Stimulated activated CD4-positive, alpha-beta T cell treated with anti-CD3 and anti-CD28 coated beads, Interleukin-2, amount 100 ng/mL, for 48 hours (primary cell): ENCODE results near the gene IL17RE.
"Not testable (repeated sequence)": the region's sequence is repeated elsewhere in the genome, so short reads cannot be mapped to it uniquely, and the experiment has no call there.

Experiments used
- DNase-seq, 2 donors: peaks; one replicate each; pipeline ENCODE4 v3.0.0-alpha.2; 2020

Gene IL17RE

DNA sequence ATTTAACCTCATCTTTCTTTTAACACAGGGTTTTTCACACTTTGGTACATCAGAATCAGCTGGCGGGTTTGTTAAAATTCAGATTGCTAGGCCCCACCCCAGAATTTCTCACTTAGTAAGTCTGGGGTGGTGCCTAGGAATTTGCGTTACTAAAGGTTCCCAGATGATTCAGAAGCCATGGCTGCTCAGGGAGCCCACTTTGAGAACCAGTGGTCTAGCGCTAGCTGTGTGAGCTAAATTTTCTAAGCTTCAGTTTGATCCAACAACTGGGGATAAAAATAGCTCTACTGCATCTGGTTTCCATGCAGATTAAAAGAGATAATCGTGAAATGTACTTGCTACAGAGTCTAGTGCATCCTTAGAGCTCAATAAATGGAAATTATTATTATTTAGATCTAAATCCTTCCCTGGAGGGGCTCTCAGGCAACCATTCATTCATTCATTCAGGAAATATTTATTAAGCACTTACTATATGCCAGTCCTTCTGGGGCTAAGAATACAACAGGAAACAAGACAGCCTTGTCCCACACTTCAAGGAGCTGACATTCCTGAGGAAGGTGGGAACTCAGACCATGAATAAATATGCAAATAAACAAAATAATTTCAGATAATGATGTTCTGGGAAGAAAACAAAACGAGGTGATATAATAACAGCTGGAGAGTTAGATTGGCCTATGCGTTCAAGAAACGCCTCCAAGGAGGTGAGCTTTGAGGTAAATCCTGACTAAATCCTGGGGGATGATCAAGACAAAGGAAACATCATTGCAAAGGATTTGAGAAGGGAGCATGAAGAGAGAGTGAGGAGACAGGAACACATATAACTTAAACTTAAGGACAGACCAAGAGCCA, 18.7 kb upstream of the IL17RE start:
- no peak for DNase-seq

DNA sequence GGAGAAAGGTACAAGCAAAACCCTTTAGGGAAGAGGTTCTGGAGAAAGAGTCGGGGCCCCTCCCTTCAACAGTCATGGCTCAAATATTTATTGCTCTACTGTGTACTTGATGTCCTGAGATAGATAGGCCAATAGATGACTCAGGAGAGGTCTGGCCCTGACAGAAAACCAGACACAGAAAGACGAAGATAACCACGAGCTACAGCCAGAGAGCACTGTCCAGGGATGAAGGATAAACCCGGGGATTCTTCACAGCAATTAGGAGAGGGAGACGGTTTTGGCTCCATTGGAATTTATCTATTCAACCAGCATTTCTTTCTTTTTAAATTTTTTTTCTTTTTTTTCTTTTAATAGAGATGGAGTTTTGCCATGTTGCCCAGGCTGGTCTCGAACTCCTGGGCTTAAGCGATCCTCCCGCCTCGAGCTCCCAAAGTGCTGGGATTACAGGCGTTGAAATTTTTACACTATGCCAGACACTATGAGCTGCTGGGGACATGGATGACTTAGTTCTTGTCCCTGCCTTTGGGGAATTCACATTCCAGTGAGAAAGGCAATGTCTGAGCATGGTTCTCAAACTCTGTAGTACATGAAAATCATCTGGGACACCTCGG, 18.0 kb upstream of the IL17RE start:
- DNase-seq, result no peak

DNA sequence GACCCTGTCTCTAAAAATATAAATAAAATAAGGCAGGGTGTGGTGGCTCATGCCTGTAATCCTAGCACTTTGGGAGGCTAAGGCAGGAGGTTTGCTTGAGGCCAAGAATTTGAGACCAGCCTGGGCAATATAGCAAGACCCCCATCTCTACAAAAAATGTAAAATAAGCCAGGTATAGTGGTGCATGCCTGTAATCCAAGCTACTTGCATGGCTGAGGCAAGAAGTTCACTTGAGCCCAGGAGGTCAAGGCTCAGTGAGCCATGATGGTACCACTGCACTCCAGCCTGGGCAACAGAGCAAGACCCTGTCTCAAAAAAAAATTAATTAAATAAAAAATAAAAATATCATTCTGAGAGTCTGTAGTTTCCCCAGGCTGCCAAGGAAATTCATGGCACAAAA, 16.3 kb upstream of the IL17RE start:
- DNase-seq, result no peak

DNA sequence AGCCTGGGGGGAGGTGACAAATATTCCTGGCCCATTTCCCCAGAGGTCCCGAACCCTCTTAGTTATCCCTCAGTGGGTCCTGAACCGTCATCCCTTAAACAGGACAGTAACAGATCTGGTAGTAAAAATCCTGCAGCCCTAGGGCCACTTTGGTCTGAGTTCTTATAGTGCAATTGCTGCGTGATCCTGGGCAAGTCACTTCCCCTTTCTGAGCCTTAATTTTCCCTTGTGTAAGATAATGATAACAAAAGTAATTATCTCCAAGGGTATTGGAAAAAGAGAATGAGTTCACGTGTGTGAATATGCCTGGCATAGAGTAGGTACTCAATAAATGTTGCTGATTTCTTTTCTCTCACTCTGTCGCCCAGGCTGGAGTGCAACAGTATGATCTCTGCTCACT, 15.2 kb upstream of the IL17RE start:
- DNase-seq, result no peak

DNA sequence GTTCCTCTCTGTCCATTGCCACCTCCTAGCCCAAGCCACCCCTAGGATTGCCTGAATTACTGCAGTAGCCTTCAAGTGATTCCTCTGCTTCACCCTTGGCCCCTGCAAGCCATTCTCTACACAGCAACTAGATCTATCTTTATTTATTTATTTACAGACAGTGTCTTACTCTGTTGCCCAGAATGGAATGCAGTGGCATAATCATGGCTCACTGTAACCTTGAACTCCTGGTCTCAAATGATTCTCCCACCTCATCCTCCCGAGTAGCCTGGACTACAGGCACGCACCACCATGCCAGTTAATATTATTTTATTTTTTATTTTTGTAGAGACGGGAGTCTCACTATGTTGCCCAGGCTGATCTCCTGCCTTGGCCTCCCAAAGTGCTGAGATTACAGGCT, 14.1 kb upstream of the IL17RE start:
- DNase-seq, result no peak

DNA sequence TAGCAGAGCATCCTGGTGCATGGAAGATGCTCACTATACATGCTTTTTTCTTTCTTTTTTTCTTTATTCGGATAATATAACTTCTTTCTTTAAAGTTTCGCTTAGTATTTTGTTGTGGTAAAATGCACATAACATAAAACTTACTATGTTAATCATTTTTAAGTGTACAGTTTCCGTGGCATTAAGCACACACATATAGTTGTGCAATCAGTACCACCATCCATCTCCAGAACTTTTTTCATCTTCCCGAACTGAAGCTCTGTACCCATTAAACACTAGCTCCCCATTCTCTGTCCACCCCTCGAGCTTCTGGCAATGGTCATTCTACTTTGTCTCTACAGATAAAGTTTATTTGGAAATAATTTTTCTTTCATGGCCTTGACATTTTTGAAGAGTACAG, 13.2 kb upstream of the IL17RE start:
- DNase-seq, result no peak

DNA sequence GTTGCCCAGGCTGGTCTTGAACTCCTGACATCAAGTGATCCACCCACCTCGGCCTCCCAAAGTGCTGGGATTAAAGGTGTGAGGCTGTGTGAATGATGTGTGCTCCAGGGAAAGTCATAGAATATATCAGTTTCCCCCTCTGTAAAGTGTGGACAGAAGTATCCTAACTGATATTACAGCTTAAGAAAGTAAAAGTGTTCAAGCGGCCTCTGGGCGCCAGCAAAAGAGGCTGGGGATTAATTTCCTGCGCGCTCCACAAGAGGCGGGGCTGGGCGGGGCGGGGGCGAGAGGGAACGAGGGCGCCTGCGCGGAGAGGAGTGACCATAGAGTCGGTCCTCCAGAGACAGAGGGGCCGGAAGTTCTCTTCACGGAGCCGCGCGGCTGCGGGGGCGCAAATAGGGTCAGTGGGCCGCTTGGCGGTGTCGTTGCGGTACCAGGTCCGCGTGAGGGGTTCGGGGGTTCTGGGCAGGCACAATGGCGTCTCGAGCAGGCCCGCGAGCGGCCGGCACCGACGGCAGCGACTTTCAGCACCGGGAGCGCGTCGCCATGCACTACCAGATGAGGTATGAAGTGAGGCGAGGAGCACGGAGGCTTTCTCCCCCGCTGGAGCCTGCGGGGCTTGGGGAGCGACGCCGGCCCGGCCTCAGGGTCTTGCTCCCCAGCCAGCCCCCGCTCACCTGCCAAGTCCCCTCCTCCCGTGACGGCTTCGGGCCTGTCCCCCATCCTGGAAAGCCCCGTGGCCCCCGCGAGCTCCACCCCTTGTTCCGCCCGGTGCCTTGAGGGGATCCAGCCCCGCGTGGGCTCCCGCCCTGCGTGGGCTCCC, 12.2 kb upstream of the IL17RE start, which contains the start of gene JAGN1:
Gene JAGN1, plus strand, starts transcription at position 362 of the 823 bp plus-strand sequence. Its CDS starts 113 bp downstream, at position 475.
- peak; percentile 89 to 92 for DNase-seq

DNA sequence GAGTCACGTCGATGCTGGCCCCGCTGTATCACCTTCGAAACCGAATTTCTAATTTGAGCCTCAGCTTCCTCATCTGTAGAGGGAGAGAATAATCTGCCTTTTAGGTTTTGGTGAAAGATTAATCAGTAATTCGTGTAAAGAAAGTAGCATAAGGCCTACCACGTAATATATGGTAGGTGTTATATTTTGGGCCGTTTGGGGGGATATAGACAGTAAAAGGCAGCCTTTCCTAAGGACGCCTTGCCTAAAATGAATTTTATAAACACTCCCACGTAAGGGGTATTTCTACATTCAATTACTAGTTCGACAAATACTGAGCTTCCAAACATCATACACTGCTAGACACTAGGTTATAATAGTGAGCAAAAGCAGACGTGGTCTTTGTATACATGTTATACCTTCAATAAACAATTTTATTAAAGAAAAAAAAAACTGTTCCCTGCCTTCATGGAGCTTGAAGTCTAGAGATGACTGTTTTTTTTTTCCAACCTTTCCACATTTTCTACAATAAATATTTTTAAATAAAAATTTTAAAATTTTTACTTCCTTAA, 11.5 kb upstream of the IL17RE start:
- DNase-seq, result no peak

DNA sequence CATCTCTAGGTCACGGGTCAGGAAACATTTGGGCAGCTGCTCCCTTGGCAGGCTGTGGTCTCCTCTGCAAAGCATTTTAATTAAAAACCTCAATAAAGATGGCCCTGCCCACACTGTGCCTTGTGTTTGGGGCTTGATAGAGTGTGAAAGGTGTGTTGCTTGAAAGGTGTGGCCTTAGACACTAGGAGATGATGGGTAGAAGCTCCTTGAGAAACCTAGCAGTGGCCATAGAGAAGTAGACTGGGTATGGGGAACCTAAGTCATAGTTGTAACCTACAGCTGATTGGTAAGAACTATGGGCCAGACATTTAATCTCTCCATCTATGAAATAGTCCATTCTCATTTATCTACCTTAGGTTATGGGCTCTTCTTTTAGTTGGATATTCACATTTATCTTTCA, 8.9 kb upstream of the IL17RE start:
- DNase-seq, result no peak

DNA sequence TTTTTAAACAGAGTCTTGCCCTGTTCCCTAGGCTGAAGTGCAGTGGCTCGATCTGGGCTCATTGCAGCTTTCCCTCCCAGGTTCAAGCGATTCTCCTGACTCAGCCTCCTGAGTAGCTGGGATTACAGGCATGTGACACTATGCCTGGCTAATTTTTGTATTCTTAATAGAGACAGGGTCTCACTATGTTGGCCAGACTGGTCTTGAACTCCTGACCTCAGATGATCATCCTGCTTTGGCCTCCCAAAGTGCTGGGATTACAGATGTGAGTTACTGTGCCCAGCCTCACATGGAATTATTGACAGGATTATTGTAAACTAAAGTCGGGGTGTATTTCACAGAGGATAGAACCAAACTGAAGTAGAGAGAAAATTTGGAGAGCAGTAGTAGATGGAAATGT, 6.9 kb upstream of the IL17RE start:
- not testable (repeated sequence) for DNase-seq

DNA sequence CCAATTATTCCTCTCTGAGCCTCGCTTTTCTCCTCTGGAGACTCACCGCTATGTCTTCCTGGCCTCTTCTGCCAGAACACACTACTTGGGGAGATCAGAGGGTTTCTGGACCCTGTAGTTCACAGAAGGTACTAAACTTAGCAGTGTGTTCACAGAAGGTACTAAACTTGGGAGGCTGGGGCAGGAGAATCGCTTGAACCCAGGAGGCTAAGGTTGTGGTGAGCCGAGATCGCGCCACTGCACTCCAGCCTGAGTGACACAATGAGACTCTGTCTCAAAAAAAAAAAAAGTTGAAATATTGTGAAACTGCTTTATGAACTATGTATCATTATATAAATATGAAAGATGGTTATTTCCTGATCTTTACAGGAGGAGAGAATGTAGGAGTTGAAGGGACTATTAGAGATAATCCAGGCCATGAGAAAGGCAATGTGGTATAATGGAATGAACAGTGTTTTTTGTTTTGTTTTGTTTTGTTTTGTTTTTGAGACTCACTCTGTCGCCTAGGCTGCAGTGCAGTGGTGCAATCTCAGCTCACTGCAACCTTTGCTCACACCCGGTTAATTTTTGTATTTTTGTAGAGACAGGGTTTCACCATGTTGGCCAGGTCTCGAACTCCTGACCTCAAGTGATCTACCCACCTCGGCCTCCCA, 5.8 kb upstream of the IL17RE start:
- not testable (repeated sequence) for DNase-seq

DNA sequence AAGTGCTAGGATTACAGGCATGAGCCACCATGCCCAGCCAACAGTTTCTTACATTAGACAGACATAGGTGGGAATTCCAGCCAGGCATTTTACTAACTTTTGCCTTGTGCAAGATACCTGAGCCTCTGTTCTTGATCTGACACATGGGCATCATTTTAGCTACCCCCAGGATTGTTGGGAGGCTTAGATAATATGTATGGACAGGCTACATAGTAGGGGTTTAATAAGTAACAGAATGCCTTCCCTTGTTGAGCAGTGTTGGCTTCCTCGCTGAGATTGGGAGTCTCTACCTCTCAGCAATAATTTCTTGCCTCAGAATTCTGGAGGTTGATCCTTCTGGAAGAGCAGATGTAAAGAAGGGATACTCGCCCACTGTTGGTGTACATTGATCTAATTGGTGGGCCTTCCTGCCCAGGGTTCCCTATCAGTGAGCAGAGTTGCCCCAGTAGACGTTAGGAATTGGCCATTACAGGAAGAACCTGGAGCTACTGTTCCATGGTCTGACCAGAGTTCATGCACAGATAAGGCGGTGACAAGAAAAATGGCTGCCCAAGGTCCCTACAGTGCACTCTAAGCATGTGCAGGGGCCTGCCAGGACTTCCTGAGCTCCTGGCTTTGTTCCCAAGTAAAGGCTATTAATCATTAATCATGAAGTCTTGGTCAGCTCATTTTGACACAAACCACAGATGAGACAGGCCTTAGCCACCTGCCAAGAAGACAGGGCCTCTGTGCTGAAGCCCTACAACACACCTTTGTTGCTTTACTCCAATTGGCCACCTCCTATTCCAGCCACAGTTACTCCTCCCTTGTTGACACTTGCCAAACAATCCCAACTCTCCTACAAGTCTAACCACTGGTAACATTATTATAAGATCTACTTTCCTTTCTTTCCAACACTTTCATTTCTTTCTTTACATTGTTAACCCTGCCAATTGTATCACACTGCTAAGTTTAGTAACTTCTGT, 5.0 kb upstream of the IL17RE start:
- DNase-seq, result no peak

DNA sequence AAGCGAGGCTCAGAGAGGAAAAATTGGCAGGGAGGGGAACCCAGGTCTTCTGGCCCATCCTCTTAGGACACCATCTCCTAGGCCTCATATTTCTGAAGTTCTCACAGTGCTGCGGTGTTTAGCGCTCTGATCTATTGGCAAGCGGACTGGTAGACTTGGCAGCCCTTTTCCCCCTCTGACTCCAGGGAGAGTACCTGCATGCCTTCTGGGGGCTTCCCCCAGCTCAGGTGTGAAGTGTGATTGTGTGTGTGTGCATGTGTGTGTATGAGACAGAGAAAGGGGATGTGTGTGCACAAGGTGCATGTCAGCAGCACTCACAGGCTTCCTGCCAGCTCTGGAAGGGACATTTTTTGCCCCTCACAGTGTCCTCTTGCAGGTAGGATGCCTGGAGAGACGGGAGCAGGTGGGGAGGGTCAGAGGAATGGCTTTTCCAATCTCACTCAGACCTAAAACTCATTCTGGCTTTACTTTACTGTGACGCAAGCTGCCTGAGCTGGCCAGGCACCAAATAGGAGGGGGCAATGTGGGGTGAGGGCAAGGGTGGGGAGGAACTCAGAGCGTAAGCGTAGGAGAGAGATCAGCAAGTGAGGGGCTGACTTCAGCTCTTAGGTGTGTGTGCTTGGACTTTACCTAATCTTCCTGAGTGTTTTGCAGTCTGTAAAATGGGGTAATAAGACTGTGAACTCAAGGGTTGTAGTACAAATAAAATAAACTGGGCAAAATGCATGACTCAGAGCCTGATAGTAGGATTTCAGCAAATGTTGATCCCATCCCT, 4.0 kb upstream of the IL17RE start:
- no peak for DNase-seq

DNA sequence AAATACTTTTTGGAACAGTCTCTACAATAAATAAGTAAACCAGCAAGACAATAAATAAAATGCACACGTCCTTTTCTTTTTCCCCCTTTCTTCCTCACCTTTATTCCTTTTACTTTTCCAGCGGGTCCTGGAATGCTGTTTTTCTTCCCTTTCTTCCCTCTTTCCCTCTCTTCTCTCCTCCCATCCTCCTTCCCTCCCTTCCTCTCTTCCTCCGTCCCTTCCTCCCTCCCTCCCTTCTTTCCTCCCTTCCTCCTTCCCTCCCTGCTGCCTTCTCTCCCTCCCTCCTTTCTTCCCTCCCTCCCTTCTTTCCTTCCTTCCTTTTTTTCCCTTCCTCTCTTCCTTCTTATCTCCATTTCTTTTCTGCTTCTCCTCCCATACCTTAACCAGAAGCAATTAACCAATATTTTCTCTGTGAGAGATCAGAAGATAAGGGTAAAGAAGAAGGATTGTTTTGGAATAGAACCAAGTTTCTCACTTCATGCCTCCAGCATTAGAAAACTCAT, 3.3 kb upstream of the IL17RE start:
- DNase-seq, result no peak

DNA sequence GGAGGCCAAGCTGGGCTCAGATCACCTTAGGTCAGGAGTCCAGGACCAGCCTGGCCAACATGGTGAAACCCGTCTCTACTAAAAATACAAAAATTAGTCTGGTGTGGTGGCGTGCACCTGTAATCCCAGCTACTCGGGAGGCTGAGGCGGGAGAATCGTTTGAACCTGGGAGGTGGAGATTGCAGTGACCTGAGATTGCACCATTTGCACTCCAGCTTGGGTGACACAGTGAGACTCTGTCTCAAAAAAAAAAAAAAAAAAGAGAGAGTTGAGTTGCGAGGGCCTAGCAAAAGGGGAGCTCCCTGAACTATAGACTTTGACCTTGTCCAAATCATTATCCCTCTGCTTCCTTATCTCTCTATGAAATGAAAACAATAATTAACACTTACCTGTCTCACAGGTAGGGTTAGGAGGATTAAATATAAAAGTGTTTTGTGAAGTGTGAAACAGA, 1.7 kb upstream of the IL17RE start:
- not testable (repeated sequence) for DNase-seq

DNA sequence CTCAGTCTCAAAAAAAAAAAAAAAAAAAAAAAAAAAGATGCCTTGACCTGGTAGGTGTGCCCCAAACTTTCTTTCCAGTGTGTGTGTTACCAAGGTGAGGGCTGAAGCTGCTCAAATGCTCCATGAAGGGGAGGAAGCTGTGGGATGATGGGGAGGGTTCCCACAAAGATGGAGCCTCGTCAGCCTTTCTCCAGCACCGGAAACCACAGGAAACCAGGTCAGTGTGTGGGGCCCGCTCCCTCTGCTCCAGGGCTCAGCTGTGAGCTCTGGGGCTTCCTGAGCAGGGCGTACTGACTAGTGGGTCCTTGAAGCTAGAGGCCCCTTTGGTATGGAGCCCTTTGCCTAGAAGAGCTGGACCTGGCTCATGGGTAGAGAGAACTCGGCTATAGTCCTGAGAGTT, 681 bp upstream of the IL17RE start:
- DNase-seq, result no peak

DNA sequence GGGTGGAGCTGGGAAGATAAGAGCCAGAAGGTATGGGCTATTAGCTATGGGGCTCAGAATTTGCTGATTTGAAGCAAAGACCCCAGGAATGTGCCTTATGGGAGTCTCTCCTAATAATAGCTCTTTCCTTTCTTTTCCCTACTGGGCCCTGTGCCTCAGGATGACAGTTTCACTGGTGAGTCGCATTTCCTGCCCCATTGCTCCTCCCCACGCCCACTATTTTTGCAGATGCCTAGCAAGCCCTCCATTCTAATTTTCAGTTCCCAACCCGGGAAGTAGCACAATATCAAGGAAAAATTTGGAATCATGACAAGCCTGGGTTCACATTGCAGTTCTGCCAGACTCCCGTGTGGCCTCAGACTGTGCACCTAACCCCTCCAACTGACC, 583 bp downstream of the IL17RE start:
- DNase-seq, result no peak

DNA sequence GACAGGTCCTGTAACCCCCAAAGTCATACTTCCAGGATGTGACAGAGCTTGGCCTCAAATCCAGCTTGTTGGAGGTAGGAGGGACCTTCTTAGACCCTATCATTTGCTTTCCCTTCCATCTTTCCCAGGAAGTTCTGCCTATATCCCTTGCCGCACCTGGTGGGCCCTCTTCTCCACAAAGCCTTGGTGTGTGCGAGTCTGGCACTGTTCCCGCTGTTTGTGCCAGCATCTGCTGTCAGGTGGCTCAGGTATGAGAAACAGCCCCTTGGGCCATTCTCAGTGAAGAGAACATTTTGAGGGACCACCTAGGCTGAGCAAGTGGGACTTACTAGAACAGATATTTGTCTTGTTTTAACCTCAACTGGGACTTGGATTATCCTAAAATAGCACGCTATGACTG, 1.3 kb downstream of the IL17RE start:
- no peak for DNase-seq

DNA sequence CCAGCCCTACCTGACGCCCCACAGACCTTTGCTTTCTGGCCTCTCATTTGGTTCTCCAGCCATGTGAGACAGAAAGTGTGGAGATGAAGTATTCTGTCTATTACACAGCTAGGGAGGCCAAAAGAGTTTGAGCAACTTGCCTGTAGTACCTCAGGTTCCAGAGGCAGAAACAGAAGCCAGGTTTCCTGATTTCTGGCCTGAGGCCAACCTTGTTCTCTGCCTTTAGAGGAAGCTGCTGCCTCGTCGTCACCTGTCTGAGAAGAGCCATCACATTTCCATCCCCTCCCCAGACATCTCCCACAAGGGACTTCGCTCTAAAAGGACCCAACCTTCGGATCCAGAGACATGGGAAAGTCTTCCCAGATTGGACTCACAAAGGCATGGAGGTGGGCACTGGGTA, 3.8 kb downstream of the IL17RE start:
- no peak for DNase-seq

DNA sequence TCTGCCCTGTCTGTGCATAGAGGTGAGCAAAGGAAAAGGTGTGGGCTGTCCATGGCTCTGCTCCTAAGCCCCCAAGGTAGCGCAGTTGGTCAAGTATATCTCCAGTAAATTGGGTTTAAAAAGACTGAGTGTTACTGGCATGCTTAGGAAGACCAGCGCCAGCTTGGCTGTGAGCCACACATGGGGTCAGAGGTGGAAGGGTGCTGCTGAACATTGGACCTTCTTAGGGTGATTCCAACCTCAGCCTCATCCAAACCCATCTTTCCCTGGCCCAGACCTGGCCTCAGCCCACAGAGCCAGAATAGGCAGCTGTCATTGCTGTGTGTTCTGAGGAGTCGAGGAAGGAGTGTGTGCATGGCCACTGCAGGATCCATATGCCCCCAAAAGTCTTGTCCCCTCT, 5.6 kb downstream of the IL17RE start:
- DNase-seq, result no peak
